Urinary bladder (tissue), 4 donors: Measurements from ENCODE around the gene CHAT. TPM values are rescaled to one million over a fixed set of nuclear protein-coding genes. Genes with fewer than 3 reads are reported as not detected.

Source experiments
- DNase-seq: peaks from one replicate; pipeline ENCODE4 v3.0.0-alpha.2; 2015; ENCODE audit errors: extremely low spot score
- H3K27ac ChIP-seq: one replicate; pipeline ENCODE4 v1.5.1; 2013; ENCODE audit warnings: low read depth, mild to moderate bottlenecking, moderate library complexity
- H3K36me3 ChIP-seq: one replicate; pipeline ENCODE4 v1.6.1; 2013; ENCODE audit warnings: mild to moderate bottlenecking, moderate library complexity; ENCODE audit not compliant: insufficient read depth
- H3K4me1 ChIP-seq: one replicate; pipeline ENCODE4 v1.6.1; 2013; ENCODE audit warnings: mild to moderate bottlenecking, moderate library complexity; ENCODE audit not compliant: insufficient read depth
- H3K4me3 ChIP-seq: one replicate; pipeline ENCODE4 v1.5.1; 2013; ENCODE audit warnings: low read depth, low read length
- WGBS: extraction: QIAGEN DNeasy Blood & Tissue Kit; methylation state at CpG from one replicate; pipeline ENCODE4 v1.1.7; 2013; 5-methylcytosine and 5-hydroxymethylcytosine counted together
- polyA plus RNA-seq: library from polyadenylated mRNA; stranded (reverse); fragments of 200-250 nt; gene quantifications from one replicate; pipeline ENCODE4 v1.2.3, GENCODE V29; 2013
- total RNA-seq: library from RNA; depleted of rRNA; stranded (reverse); fragments of >200 nt; gene quantifications from one replicate; pipeline ENCODE4 v1.2.3, GENCODE V29; 2014
- donor health status: healthy with polysubstance abuse.
- donor health status: healthy.

The CHAT gene
- total and polyA plus RNA-seq, 2 donors: 0.14 TPM; not detected in 1

DNA sequence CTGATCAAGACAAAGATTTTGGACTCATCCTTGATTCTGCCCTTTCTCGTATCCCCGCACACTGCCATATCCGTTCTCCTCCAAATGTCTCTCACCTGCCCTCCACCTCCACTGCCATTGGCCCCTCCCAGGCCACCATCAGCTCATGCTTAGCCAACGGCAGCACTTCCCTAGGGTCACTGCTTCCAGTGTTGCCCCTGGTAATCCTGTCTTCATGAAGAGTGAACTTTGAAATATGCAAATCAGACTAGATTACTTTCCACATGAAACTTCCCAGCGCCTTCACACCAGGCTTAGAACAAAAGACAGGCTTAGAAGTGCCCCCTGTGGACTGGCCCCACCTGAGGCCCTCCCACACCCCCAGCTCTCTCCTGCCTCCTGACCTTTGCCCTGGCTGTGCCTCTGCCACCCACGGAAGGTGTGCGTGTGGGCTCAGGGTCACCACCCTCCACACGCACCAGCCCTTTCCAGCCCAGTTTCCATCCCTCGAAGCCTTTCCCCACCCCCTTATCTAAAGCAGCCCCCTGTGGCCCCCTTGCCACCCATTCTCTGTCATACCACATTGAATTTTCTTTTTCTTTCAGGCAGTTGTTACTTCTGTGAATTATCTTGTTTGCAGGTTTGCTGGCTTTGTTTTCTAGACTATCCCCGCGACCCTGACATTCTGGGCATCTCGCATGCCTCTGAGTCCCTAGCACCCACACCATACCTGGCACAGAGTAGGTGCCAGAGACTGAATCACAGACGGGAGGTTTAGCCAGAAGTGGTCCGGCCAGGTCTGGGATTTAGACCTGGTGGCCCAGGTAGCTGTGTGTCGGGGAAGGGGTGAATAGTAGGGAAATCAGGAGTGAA, 38.8 kb downstream of the CHAT start:
- WGBS: 77% methylated on average over 15 of the region's 15 CpGs
- H3K4me1 ChIP-seq: no peaks in the 10 kb centered on the region
- H3K27ac ChIP-seq: no peak overlapping the region
- DNase-seq: no peak
- H3K36me3 ChIP-seq: no peaks in the 10 kb centered on the region
- no peak overlapping the region for H3K4me3 ChIP-seq

DNA sequence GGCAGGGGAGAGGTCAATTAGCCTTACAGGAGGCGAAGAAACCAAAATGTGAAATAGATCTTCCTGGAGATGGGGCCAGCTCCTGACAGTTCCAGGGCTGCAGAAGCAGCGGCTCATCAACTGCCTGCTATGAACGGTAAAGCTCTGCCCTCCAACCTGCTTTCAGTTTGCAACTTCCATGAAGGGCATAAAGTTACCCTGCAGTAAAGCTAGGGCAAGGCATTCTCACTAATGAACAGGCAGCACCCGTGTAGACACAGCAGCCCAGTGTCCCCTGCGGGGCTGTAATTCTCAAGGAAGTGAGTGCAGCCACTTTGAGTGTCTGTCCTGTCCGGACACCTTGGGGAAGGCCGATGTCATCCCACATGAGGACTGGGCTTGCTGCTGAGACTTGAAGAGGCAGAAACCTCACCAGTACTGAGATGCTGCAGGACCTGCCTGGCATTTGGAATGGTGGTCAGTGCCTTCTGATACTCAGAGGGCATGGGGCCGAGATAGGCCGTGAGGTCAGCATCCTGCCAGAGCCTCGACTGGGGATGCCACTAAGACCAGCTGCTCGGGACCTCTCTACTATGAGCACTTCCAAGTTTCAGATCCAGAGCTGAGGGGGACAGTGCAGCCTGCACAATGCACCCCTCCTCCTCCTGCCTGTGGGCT, 39.6 kb downstream of the CHAT start:
- DNase-seq: no peak
- H3K4me3 ChIP-seq: no peak overlapping the region
- no peaks in the 10 kb centered on the region for H3K4me1 ChIP-seq
- H3K36me3 ChIP-seq: no peaks in the 10 kb centered on the region
- WGBS: 77% methylated on average over 11 of the region's 11 CpGs
- H3K27ac ChIP-seq: no peak overlapping the region

DNA sequence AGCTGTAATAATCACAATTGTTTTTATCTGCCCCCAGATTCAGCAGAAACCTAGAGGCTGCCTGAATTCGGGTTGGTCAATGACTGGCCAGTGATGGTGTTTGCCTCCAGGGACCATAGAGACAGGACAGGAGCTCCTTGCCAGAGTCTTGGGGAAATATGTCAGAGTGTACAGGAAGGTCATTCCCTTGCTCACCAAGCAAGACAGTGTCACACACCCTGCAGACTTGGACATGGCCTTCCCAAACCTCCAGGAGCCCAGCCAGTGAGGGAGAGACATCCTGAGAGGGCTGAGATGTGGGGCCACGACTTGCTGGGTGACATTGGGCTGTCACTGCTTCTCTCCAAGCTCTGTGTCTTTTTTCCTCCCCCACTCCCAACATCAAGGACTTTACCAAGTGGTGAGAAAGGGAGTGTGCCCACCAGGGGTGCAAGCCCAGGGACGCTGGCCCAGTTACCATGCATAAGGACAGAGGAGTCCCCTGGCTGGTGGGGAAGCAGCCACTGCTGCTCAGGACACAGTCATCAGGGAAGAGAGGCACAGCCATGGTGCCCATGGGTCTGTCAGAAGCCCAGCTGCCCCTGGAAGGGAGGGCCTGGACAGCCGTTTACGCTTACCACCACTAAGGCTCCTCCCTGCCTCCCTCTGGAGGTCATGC, 40.3 kb downstream of the CHAT start:
- 41% methylated on average over 5 of the region's 5 CpGs for WGBS
- no peak for DNase-seq
- no peaks in the 10 kb centered on the region for H3K36me3 ChIP-seq
- H3K4me1 ChIP-seq: no peaks in the 10 kb centered on the region
- no peak overlapping the region for H3K4me3 ChIP-seq
- no peak overlapping the region for H3K27ac ChIP-seq

DNA sequence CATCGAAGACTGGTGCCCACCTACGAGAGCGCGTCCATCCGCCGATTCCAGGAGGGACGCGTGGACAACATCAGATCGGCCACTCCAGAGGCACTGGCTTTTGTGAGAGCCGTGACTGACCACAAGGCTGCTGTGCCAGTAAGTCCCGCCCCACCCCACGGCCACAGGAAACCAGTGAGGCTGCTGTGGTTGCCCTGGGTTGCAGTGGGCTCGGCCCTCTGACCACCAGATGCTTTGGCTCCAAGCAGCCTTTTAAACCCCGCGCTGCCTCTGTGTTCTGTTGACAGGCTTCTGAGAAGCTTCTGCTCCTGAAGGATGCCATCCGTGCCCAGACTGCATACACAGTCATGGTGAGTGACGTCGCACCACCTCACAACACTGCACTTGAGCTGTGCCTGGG, 41.3 kb downstream of the CHAT start:
- 84% methylated on average over 18 of the region's 18 CpGs for WGBS
- Histone ChIP-seq H3K36me3 (no peaks in the 10 kb centered on the region), H3K4me1 (no peaks in the 10 kb centered on the region), H3K27ac (no peak overlapping the region), H3K4me3 (no peak overlapping the region)
- no peak for DNase-seq

DNA sequence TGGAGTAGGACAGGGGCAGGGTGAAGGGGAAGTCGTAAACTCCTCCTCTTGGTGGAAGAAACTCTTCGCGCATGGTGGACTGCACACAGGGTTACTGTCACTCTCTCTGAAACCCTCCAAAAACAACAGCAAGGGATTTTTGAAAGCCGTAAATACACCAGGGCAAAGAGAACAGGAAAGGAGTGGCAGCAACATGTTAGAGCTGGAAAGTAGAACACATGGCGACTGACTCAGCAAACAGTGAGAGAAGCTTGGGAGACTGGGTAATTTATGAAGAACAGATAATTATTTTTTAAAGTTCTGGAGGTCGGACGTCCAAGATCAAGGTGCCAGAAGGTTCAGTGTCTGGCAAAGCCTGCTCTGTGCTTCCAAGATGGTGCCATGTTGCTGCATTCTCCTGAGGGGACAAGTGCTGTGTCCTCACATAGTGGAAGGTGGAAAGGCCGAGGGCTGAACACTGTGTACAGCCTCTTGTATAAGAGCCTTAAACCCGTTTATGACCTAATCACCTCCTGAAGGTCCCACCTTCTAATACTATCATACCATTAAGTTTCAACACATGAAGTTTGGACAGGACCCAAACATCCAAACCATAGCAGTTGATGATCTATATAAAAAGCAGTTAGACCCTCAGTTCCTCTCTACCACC, 43.1 kb downstream of the CHAT start:
- no peak overlapping the region for H3K27ac ChIP-seq
- no peak overlapping the region for H3K4me3 ChIP-seq
- no peak for DNase-seq
- no peaks in the 10 kb centered on the region for H3K4me1 ChIP-seq
- no peaks in the 10 kb centered on the region for H3K36me3 ChIP-seq
- 72% methylated on average over 9 of the region's 9 CpGs for WGBS

DNA sequence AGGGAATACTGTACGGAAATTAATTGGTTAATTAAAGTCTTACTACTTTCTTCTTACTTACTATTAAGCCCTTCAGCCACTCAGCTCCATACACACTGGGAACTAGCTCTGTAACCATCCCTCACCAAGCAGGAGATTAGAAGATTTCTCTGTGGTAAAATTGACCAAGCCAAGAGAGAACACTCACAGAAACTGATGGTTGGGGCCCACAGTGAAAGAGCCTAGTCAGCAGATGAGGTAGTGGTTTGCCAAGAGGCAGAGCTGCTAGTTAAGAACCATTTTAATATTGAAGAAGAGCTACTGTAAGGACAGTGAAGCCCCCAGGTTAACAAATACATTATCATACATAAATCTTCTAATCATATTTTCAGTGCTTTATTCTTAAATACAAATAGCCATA, 43.8 kb downstream of the CHAT start:
- no peaks in the 10 kb centered on the region for H3K4me1 ChIP-seq
- 81% methylated on average over 1 of the region's 1 CpG for WGBS
- no peak for DNase-seq
- no peaks in the 10 kb centered on the region for H3K36me3 ChIP-seq
- no peak overlapping the region for H3K4me3 ChIP-seq
- no peak overlapping the region for H3K27ac ChIP-seq

DNA sequence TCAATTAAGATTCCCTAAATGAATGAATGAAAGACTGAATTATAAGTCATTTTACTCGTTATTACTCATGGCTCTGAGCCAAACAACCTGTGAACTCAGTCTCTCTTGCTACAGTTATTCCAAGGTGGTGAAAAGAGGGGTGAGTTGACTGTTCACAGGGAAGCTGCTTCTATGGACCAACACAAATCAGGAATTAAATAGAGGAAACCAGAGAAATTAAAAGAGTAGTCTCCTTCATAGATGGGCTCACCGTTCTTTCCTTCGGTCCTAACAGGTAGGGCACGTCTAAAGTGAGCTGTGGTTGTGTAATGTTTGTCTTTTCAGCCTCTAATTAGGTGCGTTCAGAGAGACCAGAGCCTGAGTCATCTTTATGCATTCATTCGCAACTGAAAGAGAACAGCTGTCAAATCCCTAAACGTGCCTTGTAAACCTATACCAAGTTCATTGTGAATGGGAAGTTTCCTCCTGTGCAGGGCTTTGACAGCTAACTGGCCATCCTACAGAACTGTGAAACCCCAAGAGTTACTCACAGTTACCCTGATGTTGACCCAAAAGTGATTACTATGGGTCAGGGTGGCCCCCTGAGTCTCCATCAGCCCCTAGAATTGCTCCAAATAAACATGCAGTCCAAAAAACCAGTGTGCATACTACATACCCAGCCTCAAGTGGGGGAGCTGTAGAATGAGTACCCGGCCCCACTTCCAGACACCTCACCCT, 47.5 kb downstream of the CHAT start:
- 54% methylated on average over 8 of the region's 8 CpGs for WGBS
- Histone ChIP-seq H3K27ac (no peak overlapping the region), H3K4me3 (no peak overlapping the region), H3K4me1 (no peaks in the 10 kb centered on the region), H3K36me3 (no peaks in the 10 kb centered on the region)
- no peak for DNase-seq

DNA sequence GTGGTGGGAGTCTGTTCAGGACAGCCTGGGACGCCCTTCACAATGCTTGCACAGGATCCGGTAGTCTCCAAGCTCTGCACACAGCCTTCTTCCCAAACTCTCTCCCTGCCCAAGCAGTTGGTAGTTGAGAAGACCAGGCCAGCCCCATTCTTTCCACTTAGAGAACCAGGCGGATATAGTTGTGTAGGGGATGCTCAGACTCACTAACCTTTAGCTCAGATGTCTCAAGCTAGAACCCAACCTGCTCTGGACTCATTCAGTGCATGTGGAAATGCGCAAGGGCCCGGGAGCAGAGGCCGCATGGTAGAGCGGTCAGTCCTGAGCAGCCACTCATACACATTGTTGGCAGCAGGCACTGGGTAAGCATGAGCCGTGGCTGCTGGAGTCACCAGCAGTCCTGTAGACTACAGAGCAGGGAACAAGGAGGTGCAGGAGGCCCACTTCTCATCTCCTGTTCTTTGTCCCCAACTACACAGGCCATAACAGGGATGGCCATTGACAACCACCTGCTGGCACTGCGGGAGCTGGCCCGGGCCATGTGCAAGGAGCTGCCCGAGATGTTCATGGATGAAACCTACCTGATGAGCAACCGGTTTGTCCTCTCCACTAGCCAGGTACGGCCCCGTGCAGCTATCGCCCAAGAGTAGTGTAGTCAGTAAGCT, 48.5 kb downstream of the CHAT start:
- no peaks in the 10 kb centered on the region for H3K36me3 ChIP-seq
- 86% methylated on average over 15 of the region's 15 CpGs for WGBS
- no peaks in the 10 kb centered on the region for H3K4me1 ChIP-seq
- DNase-seq: no peak
- no peak overlapping the region for H3K4me3 ChIP-seq
- no peak overlapping the region for H3K27ac ChIP-seq

DNA sequence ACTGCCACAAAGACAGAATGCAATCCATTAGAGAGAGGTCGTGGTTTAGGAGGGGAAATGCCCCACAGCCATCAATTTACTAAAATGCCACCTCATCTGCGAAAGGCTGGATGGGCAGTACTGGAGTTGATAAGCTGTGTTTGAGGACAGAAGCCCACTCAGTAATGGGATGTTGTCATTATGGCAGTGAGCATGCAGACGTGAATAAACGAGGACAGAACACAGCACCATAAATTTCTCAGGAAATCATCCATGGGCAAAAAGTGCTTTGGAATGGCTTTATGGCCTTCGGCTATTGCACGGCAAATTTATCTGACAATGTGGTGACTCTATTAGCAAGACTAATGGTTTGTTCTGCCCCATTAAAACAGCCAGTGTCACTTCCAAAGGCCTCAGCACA, 49.8 kb downstream of the CHAT start:
- Histone ChIP-seq H3K4me1 (no peaks in the 10 kb centered on the region), H3K4me3 (no peak overlapping the region), H3K36me3 (no peaks in the 10 kb centered on the region), H3K27ac (no peak overlapping the region)
- WGBS: 44% methylated on average over 6 of the region's 6 CpGs
- DNase-seq: no peak

DNA sequence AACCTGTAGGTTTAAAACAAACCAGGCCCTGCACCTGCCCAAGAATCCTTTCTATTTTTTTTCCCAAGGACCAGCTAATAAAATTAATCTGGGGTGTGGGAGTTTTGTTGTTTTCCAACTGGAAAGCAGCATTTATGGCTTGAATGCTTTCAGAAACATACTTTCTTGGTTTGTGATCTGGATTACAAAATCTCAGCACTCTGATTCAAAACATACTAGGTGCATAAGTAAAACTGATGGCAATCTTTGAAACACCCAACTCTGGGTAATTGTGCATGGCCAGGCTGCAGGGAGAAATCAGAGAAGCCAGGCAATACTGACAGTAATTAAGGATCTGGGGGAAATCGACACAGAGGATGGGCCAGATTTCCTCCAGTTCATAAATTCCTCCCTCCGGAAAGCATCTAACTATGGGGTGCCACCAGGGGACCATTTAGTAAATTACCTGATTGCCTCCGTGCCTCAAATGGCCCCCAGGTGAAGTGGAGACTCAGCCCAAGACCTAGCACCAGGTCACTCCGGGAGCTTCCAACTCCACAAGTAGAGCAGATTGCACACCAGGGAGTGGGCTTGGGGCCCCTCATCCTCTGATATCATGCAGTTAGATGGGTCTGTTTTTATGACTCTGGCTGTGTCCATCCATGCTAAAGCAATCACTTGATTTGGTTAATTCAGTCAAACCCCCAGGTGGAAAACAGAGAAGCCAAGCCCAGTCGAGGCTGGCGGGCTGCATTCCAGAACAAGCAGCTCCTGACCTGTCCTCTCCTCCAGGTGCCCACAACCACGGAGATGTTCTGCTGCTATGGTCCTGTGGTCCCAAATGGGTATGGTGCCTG, 50.4 kb downstream of the CHAT start:
- Histone ChIP-seq H3K27ac (no peak overlapping the region), H3K4me1 (no peaks in the 10 kb centered on the region), H3K36me3 (no peaks in the 10 kb centered on the region), H3K4me3 (no peak overlapping the region)
- WGBS: 60% methylated on average over 7 of the region's 7 CpGs
- no peak for DNase-seq

DNA sequence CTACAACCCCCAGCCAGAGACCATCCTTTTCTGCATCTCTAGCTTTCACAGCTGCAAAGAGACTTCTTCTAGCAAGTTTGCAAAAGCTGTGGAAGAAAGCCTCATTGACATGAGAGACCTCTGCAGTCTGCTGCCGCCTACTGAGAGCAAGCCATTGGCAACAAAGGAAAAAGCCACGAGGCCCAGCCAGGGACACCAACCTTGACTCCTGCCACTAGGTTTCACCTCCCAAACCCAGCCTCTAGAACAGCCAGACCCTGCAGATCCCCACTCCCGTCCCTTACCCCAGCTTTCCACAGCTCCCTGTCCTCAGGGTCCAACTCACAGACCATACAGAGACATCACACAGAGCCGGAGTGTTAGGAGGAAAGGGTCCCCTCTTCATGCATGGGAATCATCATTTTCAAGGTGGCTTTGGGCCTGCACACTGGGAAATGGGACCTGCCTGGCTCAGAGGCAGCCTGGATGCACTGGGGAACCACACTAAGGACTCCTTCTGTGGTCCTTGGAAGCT, 51.1 kb downstream of the CHAT start:
- 71% methylated on average over 4 of the region's 4 CpGs for WGBS
- Histone ChIP-seq H3K27ac (no peak overlapping the region), H3K4me3 (no peak overlapping the region), H3K4me1 (no peaks in the 10 kb centered on the region), H3K36me3 (no peaks in the 10 kb centered on the region)
- no peak for DNase-seq

DNA sequence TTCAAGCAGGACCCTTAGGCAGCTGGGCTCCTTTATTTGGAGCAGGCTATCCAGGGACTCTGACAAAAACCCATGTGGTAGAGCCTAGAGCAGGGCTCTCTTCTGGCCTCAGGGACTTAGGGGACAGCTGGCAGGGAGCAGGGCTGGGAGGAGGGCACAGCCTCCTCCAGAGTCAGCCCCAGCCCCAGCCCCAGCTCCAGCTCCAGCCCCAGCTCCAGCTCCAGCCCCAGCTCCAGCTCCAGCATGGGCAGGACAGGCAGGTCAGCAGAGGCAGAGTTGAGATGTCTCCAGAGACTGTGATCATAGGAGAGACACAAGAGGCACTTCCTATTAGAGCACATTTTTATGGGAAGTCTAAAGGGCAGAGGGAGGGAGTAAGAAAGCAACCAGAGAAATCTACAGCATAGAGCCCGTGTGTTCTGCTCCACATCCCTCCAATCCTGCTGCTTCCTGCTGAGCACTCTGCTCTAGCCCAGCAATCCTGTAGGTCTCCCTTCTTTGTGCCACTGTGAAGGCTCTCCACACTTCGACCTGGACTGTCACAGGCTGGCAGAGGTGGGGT, 52.3 kb downstream of the CHAT start:
- Histone ChIP-seq H3K36me3 (no peaks in the 10 kb centered on the region), H3K4me3 (no peak overlapping the region), H3K27ac (no peak overlapping the region), H3K4me1 (no peaks in the 10 kb centered on the region)
- WGBS: 47% methylated on average over 2 of the region's 2 CpGs
- no peak for DNase-seq
